Measurements from ENCODE around the gene TRIM7.
"Not testable (repeated sequence)": the region's sequence is repeated elsewhere in the genome, so short reads cannot be mapped to it uniquely, and the experiment has no call there.

Gene TRIM7

GRCh38 chr5:181232593-181232992, 27.6 kb upstream of the TRIM7 start:
- FAIRE-seq: no peak

- FAIRE-seq: no peak
Observed at GRCh38 chr5:181231432-181231831, 26.4 kb upstream of the TRIM7 start.

GRCh38 chr5:181230551-181230950, 25.6 kb upstream of the TRIM7 start:
- no peak for FAIRE-seq

GRCh38 chr5:181229996-181230395, 25.0 kb upstream of the TRIM7 start:
- no peak for FAIRE-seq

GRCh38 chr5:181224390-181225229, 19.6 kb upstream of the TRIM7 start:
- FAIRE-seq: no peak

GRCh38 chr5:181223729-181224389, 18.9 kb upstream of the TRIM7 start:
- no peak for FAIRE-seq

- FAIRE-seq: peak; percentile 17
Observed at GRCh38 chr5:181223058-181223728, 18.2 kb upstream of the TRIM7 start, which contains the start of gene TRIM41. Gene TRIM41 (plus strand): TSS chr5:181223281. CDS start chr5:181224000, 719 bp downstream.

- no peak for FAIRE-seq
Observed at GRCh38 chr5:181222630-181223057, 17.6 kb upstream of the TRIM7 start.

GRCh38 chr5:181221792-181222629, 17.0 kb upstream of the TRIM7 start:
- FAIRE-seq: no peak

- FAIRE-seq: no peak
Observed at GRCh38 chr5:181221105-181221791, 16.3 kb upstream of the TRIM7 start.

- no peak for FAIRE-seq
Observed at GRCh38 chr5:181220178-181220515, 15.2 kb upstream of the TRIM7 start.

- FAIRE-seq: no peak
Observed at GRCh38 chr5:181219262-181220177, 14.5 kb upstream of the TRIM7 start.

GRCh38 chr5:181218795-181219124, 13.8 kb upstream of the TRIM7 start:
- no peak for FAIRE-seq

- no peak for FAIRE-seq
Observed at GRCh38 chr5:181217803-181218062, 12.7 kb upstream of the TRIM7 start.

GRCh38 chr5:181217111-181217802, 12.3 kb upstream of the TRIM7 start:
- no peak for FAIRE-seq

GRCh38 chr5:181215997-181216989, 11.3 kb upstream of the TRIM7 start:
- FAIRE-seq: no peak

- FAIRE-seq: not testable (repeated sequence)
Observed at GRCh38 chr5:181214249-181214648, 9.3 kb upstream of the TRIM7 start.

- FAIRE-seq: no peak
Observed at GRCh38 chr5:181212934-181213333, 7.9 kb upstream of the TRIM7 start.

- FAIRE-seq: no peak
Observed at GRCh38 chr5:181212080-181212479, 7.1 kb upstream of the TRIM7 start.

- FAIRE-seq: no peak
Observed at GRCh38 chr5:181211208-181211607, 6.2 kb upstream of the TRIM7 start.

All from islet of Langerhans (tissue), 1 donor.